Measurements from ENCODE around the gene DNAH7.

DNA sequence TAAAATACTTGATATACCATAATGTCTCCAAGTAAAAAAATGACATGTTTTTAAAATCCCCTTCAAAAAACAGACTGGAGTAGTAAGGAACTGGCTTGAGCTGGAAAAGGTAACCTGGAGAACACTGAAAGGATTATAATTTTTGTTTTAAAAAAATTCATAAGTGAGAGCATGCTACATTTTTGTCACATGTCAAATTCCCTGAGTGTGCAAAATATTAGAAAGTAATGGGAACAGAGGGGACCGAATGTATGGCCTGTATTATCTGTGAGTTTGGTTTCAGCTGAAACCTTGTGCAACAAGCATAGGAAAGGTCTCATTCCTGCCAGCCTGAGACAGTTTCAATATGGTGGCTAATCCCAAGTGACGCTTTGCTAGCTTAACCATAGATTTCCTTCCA, 209.1 kb downstream of the DNAH7 start:
- TF ChIP-seq CTCF (IDR thresholded peaks at IDR 0.05 in 4 of 5, conservative IDR thresholded peaks at IDR 0.05 in 1 of 5) (no peak), POLR2A (IDR thresholded peaks at IDR 0.05) (no peak)

Data from gastrocnemius medialis (tissue), 4 donors.